ENCODE data around the gene WASF3. TPM values are rescaled to one million over a fixed set of nuclear protein-coding genes. Genes with fewer than 3 reads are reported as not detected.

WASF3 gene
- total and polyA plus RNA-seq, 4 donors = 0.82 to 4.9 (median 2.3) TPM

GRCh38 chr13:26680123-26680450 is 122.6 kb downstream of the WASF3 start:
- Histone ChIP-seq H3K27ac (ENCODE audit: low read depth in 1 of 2, low read length in 2 of 2) (no peak overlapping the region), H3K4me1 (ENCODE audit: control insufficient read depth in 4 of 4, insufficient read depth in 4 of 4, low read length in 3 of 4) (no peaks in the 10 kb centered on the region), H3K9ac (ENCODE audit: low read depth in 1 of 2, low read length in 2 of 2) (no peak overlapping the region), H3K36me3 (ENCODE audit: control insufficient read depth in 4 of 4, insufficient read depth in 3 of 4, low read depth in 1 of 4, low read length in 3 of 4) (peaks cover 0 to 30% (median 9%) of the 10 kb centered on the region in 4 donors), H3K4me3 (ENCODE audit: low read depth in 1 of 3, low read length in 3 of 3) (no peak overlapping the region), H3K27me3 (ENCODE audit: control insufficient read depth in 4 of 4, insufficient read depth in 4 of 4, low read length in 3 of 4) (no peaks in the 10 kb centered on the region), H3K9me3 (ENCODE audit: control insufficient read depth in 4 of 4, low read length in 3 of 4) (no peaks in the 10 kb centered on the region)
- no peak for TF ChIP-seq RXRA (IDR thresholded peaks at IDR 0.05)
- no peak for TF ChIP-seq JUND (IDR thresholded peaks at IDR 0.05)
- TF ChIP-seq, protein P1, sequence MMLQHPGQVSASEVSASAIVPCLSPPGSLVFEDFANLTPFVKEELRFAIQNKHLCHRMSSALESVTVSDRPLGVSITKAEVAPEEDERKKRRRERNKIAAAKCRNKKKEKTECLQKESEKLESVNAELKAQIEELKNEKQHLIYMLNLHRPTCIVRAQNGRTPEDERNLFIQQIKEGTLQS (IDR thresholded peaks at IDR 0.05) = no peak
- TF ChIP-seq FOXA2 (IDR thresholded peaks at IDR 0.05) = no peak
- TF ChIP-seq YY1 (IDR thresholded peaks at IDR 0.05) = no peak
- TF ChIP-seq REST (IDR thresholded peaks at IDR 0.05) = no peak
- TF ChIP-seq NR2F2 (IDR thresholded peaks at IDR 0.05) = no peak
- TF ChIP-seq GABPA (IDR thresholded peaks at IDR 0.05 in 1 of 2, conservative IDR thresholded peaks at IDR 0.05 in 1 of 2) = no peak
- TF ChIP-seq, protein P2, sequence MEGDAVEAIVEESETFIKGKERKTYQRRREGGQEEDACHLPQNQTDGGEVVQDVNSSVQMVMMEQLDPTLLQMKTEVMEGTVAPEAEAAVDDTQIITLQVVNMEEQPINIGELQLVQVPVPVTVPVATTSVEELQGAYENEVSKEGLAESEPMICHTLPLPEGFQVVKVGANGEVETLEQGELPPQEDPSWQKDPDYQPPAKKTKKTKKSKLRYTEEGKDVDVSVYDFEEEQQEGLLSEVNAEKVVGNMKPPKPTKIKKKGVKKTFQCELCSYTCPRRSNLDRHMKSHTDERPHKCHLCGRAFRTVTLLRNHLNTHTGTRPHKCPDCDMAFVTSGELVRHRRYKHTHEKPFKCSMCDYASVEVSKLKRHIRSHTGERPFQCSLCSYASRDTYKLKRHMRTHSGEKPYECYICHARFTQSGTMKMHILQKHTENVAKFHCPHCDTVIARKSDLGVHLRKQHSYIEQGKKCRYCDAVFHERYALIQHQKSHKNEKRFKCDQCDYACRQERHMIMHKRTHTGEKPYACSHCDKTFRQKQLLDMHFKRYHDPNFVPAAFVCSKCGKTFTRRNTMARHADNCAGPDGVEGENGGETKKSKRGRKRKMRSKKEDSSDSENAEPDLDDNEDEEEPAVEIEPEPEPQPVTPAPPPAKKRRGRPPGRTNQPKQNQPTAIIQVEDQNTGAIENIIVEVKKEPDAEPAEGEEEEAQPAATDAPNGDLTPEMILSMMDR (IDR thresholded peaks at IDR 0.05; ENCODE audit: low read depth, low read length, missing input control) = no peak
- TF ChIP-seq TAF1 (conservative IDR thresholded peaks at IDR 0.05) = no peak
- no peak for TF ChIP-seq SP1 (IDR thresholded peaks at IDR 0.05)
- TF ChIP-seq EGR1 (IDR thresholded peaks at IDR 0.05; ENCODE audit: low read depth in 2 of 2) = no peak
- no peak for TF ChIP-seq MAX (IDR thresholded peaks at IDR 0.05)
- no peak for TF ChIP-seq RAD21 (IDR thresholded peaks at IDR 0.05)
- TF ChIP-seq FOXA1 (IDR thresholded peaks at IDR 0.05) = no peak
- no peak for TF ChIP-seq ZBTB33 (IDR thresholded peaks at IDR 0.05)
- TF ChIP-seq HNF4G (IDR thresholded peaks at IDR 0.05) = no peak
- TF ChIP-seq HNF4A (conservative IDR thresholded peaks at IDR 0.05) = no peak
- no peak for DNase-seq (ENCODE audit: low spot score)
- WGBS = 84% methylated on average over 9 of the region's 9 CpGs
